Astrocyte of the spinal cord (primary cell): ENCODE measurements around the gene CTSF.

Experiments used
- DNase-seq: peaks from one replicate; pipeline ENCODE4 v3.0.0; 2011; ENCODE audit warnings: low read depth, low spot score
- H3K4me3 ChIP-seq: 2 replicates; pipeline ENCODE4 v1.5.1; 2011; ENCODE audit warnings: low read depth, mild to moderate bottlenecking, low read length, moderate library complexity
- CTCF ChIP-seq: IDR thresholded peaks from 2 replicates; pipeline ENCODE4 v1.5.1; 2012; ENCODE audit warnings: low read depth, mild to moderate bottlenecking, low read length, inconsistent platforms
- in situ Hi-C: cut with HindIII; loops from 2 replicates; pipeline ENCODE4 v1.10.0; 2017; ENCODE audit warnings: low sequenced_read_pairs

CTSF gene

GRCh38 chr11:66554602-66555001, 13.8 kb downstream of the CTSF start:
- no peak for TF ChIP-seq CTCF
- H3K4me3 ChIP-seq: no peak overlapping the region
- no peak for DNase-seq
- in situ Hi-C loops: no loop called here

- in situ Hi-C loops: no loop called here
- no peak for DNase-seq
- TF ChIP-seq CTCF: no peak
- no peak overlapping the region for H3K4me3 ChIP-seq
Observed at GRCh38 chr11:66550887-66551286, 17.5 kb downstream of the CTSF start.

DNA sequence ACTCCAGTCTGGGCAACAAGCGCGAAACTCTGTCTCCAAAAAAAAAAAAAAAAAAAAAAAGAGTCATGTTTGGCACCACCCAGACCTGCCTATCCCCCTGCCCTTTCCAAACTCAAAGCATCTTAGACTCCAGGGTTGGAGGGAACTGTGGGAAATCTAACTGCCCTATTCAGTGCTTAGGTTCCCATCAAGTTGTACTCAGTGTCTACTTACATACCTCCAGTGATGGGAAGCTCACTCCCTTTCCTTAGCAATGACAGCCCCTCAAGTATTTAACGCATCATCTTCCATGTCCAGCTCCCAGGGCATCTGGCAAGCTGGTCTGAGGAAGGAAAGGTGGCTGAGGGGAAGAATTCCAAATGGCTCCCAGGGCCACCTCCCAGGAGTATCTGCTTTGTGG, 18.7 kb downstream of the CTSF start:
- in situ Hi-C loops: no loop called here
- H3K4me3 ChIP-seq: no peak overlapping the region
- no peak for TF ChIP-seq CTCF
- DNase-seq: no peak

- no peak for DNase-seq
- in situ Hi-C loops: no loop called here
- no peak overlapping the region for H3K4me3 ChIP-seq
- TF ChIP-seq CTCF: no peak
Observed at GRCh38 chr11:66548774-66549630, 19.4 kb downstream of the CTSF start.

GRCh38 chr11:66548041-66548440, 20.4 kb downstream of the CTSF start:
- H3K4me3 ChIP-seq: no peak overlapping the region
- DNase-seq: no peak
- in situ Hi-C loops: no loop called here
- TF ChIP-seq CTCF: no peak

- in situ Hi-C loops: no loop called here
- no peak for TF ChIP-seq CTCF
- H3K4me3 ChIP-seq: no peak overlapping the region
- DNase-seq: no peak
Observed at GRCh38 chr11:66547662-66548009, 20.8 kb downstream of the CTSF start.
